Esophagus squamous epithelium (tissue), 4 donors: Measurements from ENCODE around the gene MYO3B.

Experiments used
- CTCF ChIP-seq, 6 experiments: fragments of 450-650 bp in 4 of 6; fragments of 200-600 bp in 2 of 6; sonication (generic) in 2 of 6; IDR thresholded peaks; one replicate each; pipeline ENCODE4 v1.5.1; 2016 to 2019; ENCODE audit warnings: antibody characterized with exemption in 6 of 6, mild to moderate bottlenecking in 4 of 6, moderate library complexity in 4 of 6
- POLR2A ChIP-seq, 4 donors: fragments of 450-650 bp; IDR thresholded peaks; one replicate each; pipeline ENCODE4 v1.6.1; 2017; ENCODE audit warnings: antibody characterized with exemption in 4 of 4, mild to moderate bottlenecking in 4 of 4, moderate library complexity in 3 of 4

GRCh38 chr2:170214309-170214948 lies 36.5 kb downstream of the MYO3B start:
- TF ChIP-seq POLR2A (IDR thresholded peaks at IDR 0.05) (no peak), CTCF (IDR thresholded peaks at IDR 0.05) (no peak)
